Sigmoid colon (tissue), 4 donors: ENCODE data around the gene SDHAF4.
"Not testable (repeated sequence)": the region's sequence is repeated elsewhere in the genome, so short reads cannot be mapped to it uniquely, and the experiment has no call there.

Experiments
- CTCF ChIP-seq, 4 experiments: fragments of 450-650 bp in 3 of 4; fragments of 200-600 bp in 1 of 4; IDR thresholded peaks; one replicate each; pipeline ENCODE4 v1.5.1; 2016 to 2019; ENCODE audit warnings: antibody characterized with exemption in 4 of 4, mild to moderate bottlenecking in 3 of 4, moderate library complexity in 2 of 4
- EP300 ChIP-seq, 4 donors: sonication (generic); formaldehyde crosslinking; IDR thresholded peaks; one replicate each; pipeline ENCODE4 v1.6.1; 2017; ENCODE audit warnings: antibody characterized with exemption in 4 of 4
- POLR2A ChIP-seq, 2 donors: fragments of 450-650 bp; IDR thresholded peaks; one replicate each; pipeline ENCODE4 v1.6.1; 2016; ENCODE audit warnings: antibody characterized with exemption in 2 of 2, mild to moderate bottlenecking in 2 of 2, moderate library complexity in 2 of 2
- POLR2AphosphoS5 ChIP-seq, 4 donors: sonication (generic); formaldehyde crosslinking; IDR thresholded peaks; one replicate each; pipeline ENCODE4 v1.6.1; 2017; ENCODE audit warnings: antibody characterized with exemption in 4 of 4

GRCh38 chr6:70609181-70609580, 42.5 kb downstream of the SDHAF4 start:
- not testable (repeated sequence) for TF ChIP-seq POLR2A, CTCF, POLR2AphosphoS5, EP300 (IDR thresholded peaks at IDR 0.05)
